ENCODE data around the gene UBA1. TPM values are rescaled to one million over a fixed set of nuclear protein-coding genes. Genes with fewer than 3 reads are reported as not detected.

UBA1 gene
- total and polyA plus RNA-seq, 10 of the 15 experiments (the other 5 are each of a cell fraction or from before 2014, with no cell fraction given): 60.4 to 314 (median 216) TPM

- CTCF ChIA-PET: no interaction called here
- SMC1A ChIA-PET (ENCODE audit: uncharacterized antibody, unreplicated experiment): interaction anchor here (0.6 kb wide), 1 partner anchor 39 kb away, joined by 3 read pairs; no protein-coding TSS in a partner anchor
- H3K9ac ChIP-seq (ENCODE audit: control insufficient read depth, insufficient read depth, low read length): no peak overlapping the region
- no peak overlapping the region for H3K27ac ChIP-seq (ENCODE audit: control insufficient read depth, insufficient read depth)
- no peaks in the 10 kb centered on the region for H3K9me3 ChIP-seq (replicated peaks; ENCODE audit: control insufficient read depth, insufficient read depth, low read length)
- H3K79me2 ChIP-seq (ENCODE audit: control insufficient read depth, insufficient read depth, low read length): no peaks in the 10 kb centered on the region
- FAIRE-seq (no peak), ATAC-seq (no peak), DNase-seq (ENCODE audit: low read depth, low spot score) (no peak)
- no peak overlapping the region for H3K4me2 ChIP-seq (ENCODE audit: control insufficient read depth, insufficient read depth)
- no TSS peak for BruUV-seq (replicated peaks)
- in situ Hi-C loops (cut with MboI): loop anchor here (5.0 kb wide), 1 partner anchor 842 kb away; no protein-coding TSS in a partner anchor
- 82% methylated on average over 17 of the region's 17 CpGs for WGBS (ENCODE audit: insufficient coverage, insufficient replicate concordance, low lambda C conversion rate, missing lambda C conversion rate)
- RAD21 ChIA-PET (ENCODE audit: unreplicated experiment): no interaction called here
- no peaks in the 10 kb centered on the region for H4K20me1 ChIP-seq (ENCODE audit: control insufficient read depth, insufficient read depth)
- no peaks in the 10 kb centered on the region; a peak in 1 of 4 replicates for H3K27me3 ChIP-seq (replicated peaks in 1 of 2; ENCODE audit: control insufficient read depth in 2 of 2, insufficient read depth in 2 of 2, low read length in 1 of 2)
- no peaks in the 10 kb centered on the region for H3K4me1 ChIP-seq (ENCODE audit: control insufficient read depth, insufficient read depth, low read length)
- no peak overlapping the region for H2AFZ ChIP-seq (ENCODE audit: control insufficient read depth, low read depth, low read length)
- no peak overlapping the region for H3K4me3 ChIP-seq
- intact Hi-C loops (cut with micrococcal nuclease; ENCODE audit: unreplicated experiment): no loop called here
- POLR2A ChIA-PET: no interaction called here
- peaks cover 0 to 11% of the 10 kb centered on the region in 2 experiments; a peak in 3 of 4 replicates for H3K36me3 ChIP-seq (ENCODE audit: control insufficient read depth in 2 of 2, insufficient read depth in 2 of 2, low read length in 1 of 2)
- TF ChIP-seq, protein P1, sequence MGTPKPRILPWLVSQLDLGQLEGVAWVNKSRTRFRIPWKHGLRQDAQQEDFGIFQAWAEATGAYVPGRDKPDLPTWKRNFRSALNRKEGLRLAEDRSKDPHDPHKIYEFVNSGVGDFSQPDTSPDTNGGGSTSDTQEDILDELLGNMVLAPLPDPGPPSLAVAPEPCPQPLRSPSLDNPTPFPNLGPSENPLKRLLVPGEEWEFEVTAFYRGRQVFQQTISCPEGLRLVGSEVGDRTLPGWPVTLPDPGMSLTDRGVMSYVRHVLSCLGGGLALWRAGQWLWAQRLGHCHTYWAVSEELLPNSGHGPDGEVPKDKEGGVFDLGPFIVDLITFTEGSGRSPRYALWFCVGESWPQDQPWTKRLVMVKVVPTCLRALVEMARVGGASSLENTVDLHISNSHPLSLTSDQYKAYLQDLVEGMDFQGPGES (IDR thresholded peaks at IDR 0.05): no peak
- TF ChIP-seq USF2 (IDR thresholded peaks at IDR 0.05; ENCODE audit: borderline replicate concordance, low read depth, low read length) (no peak), ZNF592 (IDR thresholded peaks at IDR 0.05) (no peak), ZBED1 (IDR thresholded peaks at IDR 0.05; ENCODE audit: borderline replicate concordance) (no peak), NFXL1 (IDR thresholded peaks at IDR 0.05; ENCODE audit: borderline replicate concordance) (no peak), ZNF217 (IDR thresholded peaks at IDR 0.05) (no peak), SREBF2 (IDR thresholded peaks at IDR 0.05; ENCODE audit: low read length) (no peak), ZNF622 (IDR thresholded peaks at IDR 0.05) (no peak), TARDBP (IDR thresholded peaks at IDR 0.05; ENCODE audit: borderline replicate concordance) (no peak), MTA3 (IDR thresholded peaks at IDR 0.05; ENCODE audit: borderline replicate concordance, low read length) (no peak), RELA (IDR thresholded peaks at IDR 0.05; ENCODE audit: borderline replicate concordance, partially characterized antibody) (no peak), CHD4 (IDR thresholded peaks at IDR 0.05) (no peak), BHLHE40 (IDR thresholded peaks at IDR 0.05; ENCODE audit: borderline replicate concordance in 1 of 2, low read depth in 2 of 2, low read length in 1 of 2) (no peak), TCF3 (IDR thresholded peaks at IDR 0.05; ENCODE audit: borderline replicate concordance, insufficient read depth, low read depth, low read length) (no peak)
- TF ChIP-seq, protein P2, sequence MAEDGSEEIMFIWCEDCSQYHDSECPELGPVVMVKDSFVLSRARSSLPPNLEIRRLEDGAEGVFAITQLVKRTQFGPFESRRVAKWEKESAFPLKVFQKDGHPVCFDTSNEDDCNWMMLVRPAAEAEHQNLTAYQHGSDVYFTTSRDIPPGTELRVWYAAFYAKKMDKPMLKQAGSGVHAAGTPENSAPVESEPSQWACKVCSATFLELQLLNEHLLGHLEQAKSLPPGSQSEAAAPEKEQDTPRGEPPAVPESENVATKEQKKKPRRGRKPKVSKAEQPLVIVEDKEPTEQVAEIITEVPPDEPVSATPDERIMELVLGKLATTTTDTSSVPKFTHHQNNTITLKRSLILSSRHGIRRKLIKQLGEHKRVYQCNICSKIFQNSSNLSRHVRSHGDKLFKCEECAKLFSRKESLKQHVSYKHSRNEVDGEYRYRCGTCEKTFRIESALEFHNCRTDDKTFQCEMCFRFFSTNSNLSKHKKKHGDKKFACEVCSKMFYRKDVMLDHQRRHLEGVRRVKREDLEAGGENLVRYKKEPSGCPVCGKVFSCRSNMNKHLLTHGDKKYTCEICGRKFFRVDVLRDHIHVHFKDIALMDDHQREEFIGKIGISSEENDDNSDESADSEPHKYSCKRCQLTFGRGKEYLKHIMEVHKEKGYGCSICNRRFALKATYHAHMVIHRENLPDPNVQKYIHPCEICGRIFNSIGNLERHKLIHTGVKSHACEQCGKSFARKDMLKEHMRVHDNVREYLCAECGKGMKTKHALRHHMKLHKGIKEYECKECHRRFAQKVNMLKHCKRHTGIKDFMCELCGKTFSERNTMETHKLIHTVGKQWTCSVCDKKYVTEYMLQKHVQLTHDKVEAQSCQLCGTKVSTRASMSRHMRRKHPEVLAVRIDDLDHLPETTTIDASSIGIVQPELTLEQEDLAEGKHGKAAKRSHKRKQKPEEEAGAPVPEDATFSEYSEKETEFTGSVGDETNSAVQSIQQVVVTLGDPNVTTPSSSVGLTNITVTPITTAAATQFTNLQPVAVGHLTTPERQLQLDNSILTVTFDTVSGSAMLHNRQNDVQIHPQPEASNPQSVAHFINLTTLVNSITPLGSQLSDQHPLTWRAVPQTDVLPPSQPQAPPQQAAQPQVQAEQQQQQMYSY (CRISPR knock-in tag; IDR thresholded peaks at IDR 0.05): no peak
Measured at GRCh38 chrX:47185241-47185640, 8.4 kb upstream of the UBA1 start.

All from GM12878 (cell line).